ENCODE measurements around the gene SLMAP.

GRCh38 chr3:57730682-57731081 lies 25.4 kb upstream of the SLMAP start:
- TF ChIP-seq CTCF (IDR thresholded peaks at IDR 0.05) (no peak), POLR2A (IDR thresholded peaks at IDR 0.05) (no peak)

Data from uterus (tissue), 2 donors.